Activated T-cell treated with anti-CD3 and anti-CD28 coated beads, Interleukin-2, amount 50 U/mL, for 72 hours (primary cell): ENCODE measurements around the gene GARNL3. TPM values are rescaled to one million over a fixed set of nuclear protein-coding genes. Genes with fewer than 3 reads are reported as not detected.

Experiments used
- ATAC-seq, 2 donors: fragments of 150-1000 bp; cut with Tn5 transposase; replicated peaks in 1 of 2; 2 replicates each; pipeline ENCODE4 v1.10.0; 2021; ENCODE audit warnings: moderate library complexity in 2 of 2, mild to moderate bottlenecking in 1 of 2
- DNase-seq, 2 donors: peaks; one replicate each; pipeline ENCODE4 v3.0.0; 2021 to 2022; ENCODE audit warnings: mixed read lengths in 1 of 2
- H3K27ac Mint-ChIP-seq: one replicate; pipeline ENCODE4 v1.8.0; 2022; ENCODE audit warnings: mild to moderate bottlenecking, moderate library complexity, mixed read lengths
- H3K27me3 Mint-ChIP-seq: one replicate; pipeline ENCODE4 v1.8.0; 2022; ENCODE audit warnings: low read depth, mixed read lengths
- H3K36me3 Mint-ChIP-seq, 2 donors: one replicate each; pipeline ENCODE4 v1.8.0; 2022; ENCODE audit warnings: mixed read lengths in 2 of 2, mild to moderate bottlenecking in 1 of 2; ENCODE audit not compliant: insufficient read depth in 2 of 2
- H3K4me1 Mint-ChIP-seq: one replicate; pipeline ENCODE4 v1.8.0; 2022; ENCODE audit warnings: low read depth, mixed read lengths
- H3K4me3 Mint-ChIP-seq, 2 donors: one replicate each; pipeline ENCODE4 v1.8.0; 2022; ENCODE audit warnings: mild to moderate bottlenecking in 2 of 2, mixed read lengths in 2 of 2, moderate library complexity in 2 of 2
- H3K9me3 Mint-ChIP-seq, 2 donors: one replicate each; pipeline ENCODE4 v1.8.0; 2022; ENCODE audit warnings: mixed read lengths in 2 of 2
- total RNA-seq, 2 donors: library from RNA; stranded (reverse); gene quantifications; one replicate each; pipeline ENCODE4 v1.2.3, GENCODE V29; 2022

The GARNL3 gene
- total RNA-seq, 2 donors from 2014 or later: 2.2 to 4.7 TPM

GRCh38 chr9:127273326-127273725 lies 8.8 kb downstream of the GARNL3 start:
- ATAC-seq (no peak), DNase-seq (no peak)
- Mint-ChIP-seq H3K36me3 (no peaks in the 10 kb centered on the region), H3K27me3 (peaks cover 30% of the 10 kb centered on the region), H3K27ac (no peak overlapping the region), H3K9me3 (no peaks in the 10 kb centered on the region), H3K4me3 (no peak overlapping the region), H3K4me1 (peaks cover 12% of the 10 kb centered on the region)

GRCh38 chr9:127277099-127277498 lies 12.5 kb downstream of the GARNL3 start:
- Mint-ChIP-seq H3K27ac (no peak overlapping the region), H3K27me3 (peaks cover 30% of the 10 kb centered on the region), H3K4me3 (no peak overlapping the region), H3K4me1 (peaks cover 18% of the 10 kb centered on the region), H3K9me3 (no peaks in the 10 kb centered on the region), H3K36me3 (no peaks in the 10 kb centered on the region)
- ATAC-seq (no peak), DNase-seq (no peak)

- ATAC-seq: no peak
- H3K27ac Mint-ChIP-seq: no peak overlapping the region
These were observed 13.2 kb downstream of the GARNL3 start for GRCh38 chr9:127277770-127278169.

GRCh38 chr9:127278372-127278771 lies 13.8 kb downstream of the GARNL3 start:
- H3K4me1 Mint-ChIP-seq: peaks cover 18% of the 10 kb centered on the region
- H3K27me3 Mint-ChIP-seq: peaks cover 30% of the 10 kb centered on the region
- no peak overlapping the region for H3K27ac Mint-ChIP-seq
- ATAC-seq: peak; percentile 68 to 79
- no peaks in the 10 kb centered on the region for H3K9me3 Mint-ChIP-seq
- H3K4me3 Mint-ChIP-seq: peak overlapping the region in 1 of 2 donors; percentile 12
- DNase-seq: no peak
- no peaks in the 10 kb centered on the region for H3K36me3 Mint-ChIP-seq

More at GRCh38 chr9:127277770-127278169, 13.2 kb downstream of the GARNL3 start:
- DNase-seq: no peak
- Mint-ChIP-seq H3K4me1 (peaks cover 18% of the 10 kb centered on the region), H3K4me3 (no peak overlapping the region), H3K27me3 (peaks cover 30% of the 10 kb centered on the region), H3K36me3 (no peaks in the 10 kb centered on the region), H3K9me3 (no peaks in the 10 kb centered on the region)

GRCh38 chr9:127279717-127280285 lies 15.2 kb downstream of the GARNL3 start:
- no peaks in the 10 kb centered on the region for H3K36me3 Mint-ChIP-seq
- peaks cover 18% of the 10 kb centered on the region for H3K4me1 Mint-ChIP-seq
- no peak overlapping the region for H3K4me3 Mint-ChIP-seq
- DNase-seq: no peak
- no peak for ATAC-seq
- H3K27ac Mint-ChIP-seq: no peak overlapping the region
- H3K27me3 Mint-ChIP-seq: peaks cover 35% of the 10 kb centered on the region
- no peaks in the 10 kb centered on the region for H3K9me3 Mint-ChIP-seq

GRCh38 chr9:127280880-127281660 lies 16.5 kb downstream of the GARNL3 start:
- Mint-ChIP-seq H3K9me3 (no peaks in the 10 kb centered on the region), H3K27me3 (peaks cover 33% of the 10 kb centered on the region), H3K27ac (no peak overlapping the region), H3K4me3 (no peak overlapping the region), H3K36me3 (no peaks in the 10 kb centered on the region), H3K4me1 (peaks cover 18% of the 10 kb centered on the region)
- ATAC-seq (no peak), DNase-seq (no peak)

- peaks cover 18% of the 10 kb centered on the region for H3K4me1 Mint-ChIP-seq
- H3K36me3 Mint-ChIP-seq: no peaks in the 10 kb centered on the region
- ATAC-seq (no peak), DNase-seq (no peak)
- H3K27ac Mint-ChIP-seq: no peak overlapping the region
- no peaks in the 10 kb centered on the region for H3K9me3 Mint-ChIP-seq
- peaks cover 33% of the 10 kb centered on the region for H3K27me3 Mint-ChIP-seq
- no peak overlapping the region for H3K4me3 Mint-ChIP-seq
These were observed 17.3 kb downstream of the GARNL3 start for GRCh38 chr9:127281891-127282290.

- DNase-seq: no peak
- H3K27ac Mint-ChIP-seq: no peak overlapping the region
- ATAC-seq: no peak
- H3K36me3 Mint-ChIP-seq: no peaks in the 10 kb centered on the region
- H3K4me3 Mint-ChIP-seq: no peak overlapping the region
- H3K9me3 Mint-ChIP-seq: no peaks in the 10 kb centered on the region
- H3K4me1 Mint-ChIP-seq: peaks cover 11% of the 10 kb centered on the region
- peaks cover 33% of the 10 kb centered on the region for H3K27me3 Mint-ChIP-seq
These were observed 18.0 kb downstream of the GARNL3 start for GRCh38 chr9:127282611-127283010.

GRCh38 chr9:127283135-127283534 lies 18.6 kb downstream of the GARNL3 start:
- Mint-ChIP-seq H3K27ac (no peak overlapping the region), H3K4me1 (peaks cover 8% of the 10 kb centered on the region), H3K27me3 (peaks cover 38% of the 10 kb centered on the region), H3K9me3 (no peaks in the 10 kb centered on the region), H3K4me3 (no peak overlapping the region), H3K36me3 (no peaks in the 10 kb centered on the region)
- ATAC-seq (no peak), DNase-seq (no peak)

GRCh38 chr9:127283917-127284497 lies 19.4 kb downstream of the GARNL3 start:
- Mint-ChIP-seq H3K27me3 (peaks cover 41% of the 10 kb centered on the region), H3K27ac (no peak overlapping the region), H3K36me3 (no peaks in the 10 kb centered on the region), H3K9me3 (no peaks in the 10 kb centered on the region), H3K4me3 (no peak overlapping the region), H3K4me1 (no peaks in the 10 kb centered on the region)
- DNase-seq: peak in 1 of 2 donors; percentile 7
- ATAC-seq: no peak

- no peak overlapping the region for H3K4me3 Mint-ChIP-seq
- peaks cover 37% of the 10 kb centered on the region for H3K27me3 Mint-ChIP-seq
- H3K4me1 Mint-ChIP-seq: no peaks in the 10 kb centered on the region
- H3K36me3 Mint-ChIP-seq: no peaks in the 10 kb centered on the region
- no peaks in the 10 kb centered on the region for H3K9me3 Mint-ChIP-seq
- H3K27ac Mint-ChIP-seq: no peak overlapping the region
- no peak for ATAC-seq
- no peak for DNase-seq
These were observed 21.4 kb downstream of the GARNL3 start for GRCh38 chr9:127285965-127286364.

- Mint-ChIP-seq H3K27ac (no peak overlapping the region), H3K9me3 (no peaks in the 10 kb centered on the region), H3K4me3 (no peak overlapping the region), H3K4me1 (no peaks in the 10 kb centered on the region), H3K27me3 (peaks cover 28% of the 10 kb centered on the region), H3K36me3 (no peaks in the 10 kb centered on the region)
- DNase-seq: no peak
- ATAC-seq: no peak
These were observed 26.0 kb downstream of the GARNL3 start for GRCh38 chr9:127290561-127291065.

- H3K4me3 Mint-ChIP-seq: no peak overlapping the region
- no peaks in the 10 kb centered on the region for H3K36me3 Mint-ChIP-seq
- ATAC-seq (no peak), DNase-seq (no peak)
- H3K9me3 Mint-ChIP-seq: no peaks in the 10 kb centered on the region
- H3K27ac Mint-ChIP-seq: no peak overlapping the region
- peaks cover 23% of the 10 kb centered on the region for H3K27me3 Mint-ChIP-seq
- H3K4me1 Mint-ChIP-seq: no peaks in the 10 kb centered on the region
These were observed 26.7 kb downstream of the GARNL3 start for GRCh38 chr9:127291246-127291778.
